HCT116 (cell line): Measurements from ENCODE around the gene ACOT7.

Experiments used
- POLR2AphosphoS5 ChIP-seq: IDR thresholded peaks from 2 replicates; pipeline ENCODE4 v1.6.1; 2011; ENCODE audit warnings: mild to moderate bottlenecking, low read depth, low read length, moderate library complexity
- SRF ChIP-seq: IDR thresholded peaks from 2 replicates; pipeline ENCODE4 v1.6.1; 2012; ENCODE audit warnings: low read depth
- ZFX ChIP-seq: fragments of 450-650 bp; IDR thresholded peaks from 2 replicates; pipeline ENCODE4 v1.6.1; 2017
- TF ChIP-seq, protein P1 (sequence below), 3 experiments: fragments of 200-600 bp in 1 of 3; sonication (generic) in 1 of 3; IDR thresholded peaks in 2 of 3; conservative IDR thresholded peaks in 1 of 3; 2 replicates each; pipeline ENCODE4 v1.5.1; 2012 to 2017; ENCODE audit warnings: low read depth in 2 of 3, low read length in 2 of 3, antibody characterized with exemption in 1 of 3, borderline replicate concordance in 1 of 3, control low read depth in 1 of 3, mild to moderate bottlenecking in 1 of 3, mixed read lengths in 1 of 3, mixed run types in 1 of 3, moderate library complexity in 1 of 3; ENCODE audit not compliant: insufficient read depth in 1 of 3

GRCh38 chr1:6239213-6239752 is 154.3 kb downstream of the ACOT7 start:
- TF ChIP-seq, protein P1, sequence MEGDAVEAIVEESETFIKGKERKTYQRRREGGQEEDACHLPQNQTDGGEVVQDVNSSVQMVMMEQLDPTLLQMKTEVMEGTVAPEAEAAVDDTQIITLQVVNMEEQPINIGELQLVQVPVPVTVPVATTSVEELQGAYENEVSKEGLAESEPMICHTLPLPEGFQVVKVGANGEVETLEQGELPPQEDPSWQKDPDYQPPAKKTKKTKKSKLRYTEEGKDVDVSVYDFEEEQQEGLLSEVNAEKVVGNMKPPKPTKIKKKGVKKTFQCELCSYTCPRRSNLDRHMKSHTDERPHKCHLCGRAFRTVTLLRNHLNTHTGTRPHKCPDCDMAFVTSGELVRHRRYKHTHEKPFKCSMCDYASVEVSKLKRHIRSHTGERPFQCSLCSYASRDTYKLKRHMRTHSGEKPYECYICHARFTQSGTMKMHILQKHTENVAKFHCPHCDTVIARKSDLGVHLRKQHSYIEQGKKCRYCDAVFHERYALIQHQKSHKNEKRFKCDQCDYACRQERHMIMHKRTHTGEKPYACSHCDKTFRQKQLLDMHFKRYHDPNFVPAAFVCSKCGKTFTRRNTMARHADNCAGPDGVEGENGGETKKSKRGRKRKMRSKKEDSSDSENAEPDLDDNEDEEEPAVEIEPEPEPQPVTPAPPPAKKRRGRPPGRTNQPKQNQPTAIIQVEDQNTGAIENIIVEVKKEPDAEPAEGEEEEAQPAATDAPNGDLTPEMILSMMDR (IDR thresholded peaks at IDR 0.05 in 2 of 3, conservative IDR thresholded peaks at IDR 0.05 in 1 of 3; ENCODE audit: borderline replicate concordance in 1 of 3, insufficient read depth in 1 of 3, low read depth in 2 of 3, low read length in 2 of 3), result no peak
- TF ChIP-seq SRF (no peak), ZFX (no peak), POLR2AphosphoS5 (no peak)
